Osteoblast (primary cell): Measurements from ENCODE around the gene CUX1. TPM values are rescaled to one million over a fixed set of nuclear protein-coding genes. Genes with fewer than 3 reads are reported as not detected.
"Not testable (repeated sequence)": the region's sequence is repeated elsewhere in the genome, so short reads cannot be mapped to it uniquely, and the experiment has no call there.

Experiments used
- DNase-seq: peaks from one replicate; pipeline ENCODE4 v3.0.0; 2011; ENCODE audit warnings: low spot score, mixed read lengths; ENCODE audit not compliant: insufficient read length; ENCODE audit errors: missing footprints
- H2AFZ ChIP-seq: 2 replicates; pipeline ENCODE4 v1.6.0; 2011; ENCODE audit warnings: mild to moderate bottlenecking, low read length
- H3K27ac ChIP-seq: 2 replicates; pipeline ENCODE4 v1.5.1; 2011; ENCODE audit warnings: mild to moderate bottlenecking, low read depth, low read length, moderate library complexity
- H3K27me3 ChIP-seq: 2 replicates; pipeline ENCODE4 v1.6.0; 2012; ENCODE audit warnings: mild to moderate bottlenecking, control low read depth, inconsistent platforms, low read length, moderate library complexity; ENCODE audit not compliant: insufficient read depth
- H3K36me3 ChIP-seq: 2 replicates; pipeline ENCODE4 v1.5.1; 2011; ENCODE audit warnings: mild to moderate bottlenecking, low read length, control low read depth, moderate library complexity; ENCODE audit not compliant: insufficient read depth
- H3K4me1 ChIP-seq: 2 replicates; pipeline ENCODE4 v1.5.1; 2011; ENCODE audit warnings: mild to moderate bottlenecking, low read length, control low read depth, moderate library complexity; ENCODE audit not compliant: insufficient read depth
- H3K4me2 ChIP-seq: 2 replicates; pipeline ENCODE4 v1.6.0; 2011; ENCODE audit warnings: mild to moderate bottlenecking, low read length; ENCODE audit not compliant: insufficient read depth
- H3K4me3 ChIP-seq: fragments of 200-600 bp; sonication (generic); 3 replicates; pipeline ENCODE4 v1.5.1; 2012; ENCODE audit warnings: mild to moderate bottlenecking, low read length, inconsistent platforms; ENCODE audit not compliant: insufficient read depth
- H3K79me2 ChIP-seq: 2 replicates; pipeline ENCODE4 v1.6.0; 2012; ENCODE audit warnings: mild to moderate bottlenecking, low read length, control low read depth, inconsistent platforms; ENCODE audit not compliant: insufficient read depth
- H3K9me3 ChIP-seq: 2 replicates; pipeline ENCODE4 v1.5.1; 2011; ENCODE audit warnings: low read depth, low read length, control low read depth
- H4K20me1 ChIP-seq: 2 replicates; pipeline ENCODE4 v1.6.0; 2012; ENCODE audit warnings: mild to moderate bottlenecking, low read length, control low read depth; ENCODE audit not compliant: insufficient read depth
- CTCF ChIP-seq: IDR thresholded peaks from 2 replicates; pipeline ENCODE4 v1.5.1; 2011; ENCODE audit warnings: mild to moderate bottlenecking, low read depth, low read length, moderate library complexity; ENCODE audit errors: extremely low read depth
- total RNA-seq: library from RNA; depleted of rRNA; stranded (reverse); fragments of >200 nt; gene quantifications from 2 replicates; pipeline ENCODE4 v1.2.3, GENCODE V29; 2012

Gene CUX1
- total RNA-seq, 1 donor, result 41.6 TPM

DNA sequence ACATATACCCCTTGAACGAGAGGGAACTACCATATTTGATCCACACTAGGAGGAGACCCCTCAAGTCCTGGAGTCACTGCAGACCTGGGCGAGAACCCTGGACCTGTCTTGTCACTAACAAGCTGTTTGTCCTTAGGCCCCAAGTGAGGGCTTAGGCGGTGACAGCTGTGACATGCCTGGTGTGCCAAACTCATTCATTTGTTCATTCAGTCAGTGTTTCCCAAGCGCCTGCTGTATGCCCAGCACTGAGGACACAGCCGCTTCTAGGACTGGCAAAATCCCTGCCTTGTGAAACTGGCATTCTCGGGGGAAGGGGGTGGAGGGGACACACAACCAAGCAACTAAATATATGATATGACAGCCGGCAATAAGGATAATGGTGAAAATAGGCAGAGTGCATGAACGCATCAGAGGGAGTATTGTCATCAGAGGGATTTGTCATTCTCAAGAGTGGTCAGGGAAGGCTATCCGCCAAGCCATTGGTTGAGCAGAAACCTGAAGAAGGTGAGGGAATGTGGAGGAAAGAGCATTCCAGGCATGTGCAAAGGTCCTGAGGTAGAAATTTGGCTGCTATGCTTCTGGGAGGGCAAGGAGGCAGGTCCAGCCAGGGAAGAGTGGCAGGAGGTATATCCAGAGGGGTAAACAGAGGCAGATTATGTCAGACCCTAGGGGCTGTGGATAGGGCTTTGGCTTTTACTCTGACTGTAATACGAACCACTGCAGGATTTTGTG lies 480.2 kb downstream of the CUX1 start:
- H3K4me2 ChIP-seq, result no peak overlapping the region
- no peaks in the 10 kb centered on the region for H3K36me3 ChIP-seq
- no peak for TF ChIP-seq CTCF
- H3K27me3 ChIP-seq, result no peaks in the 10 kb centered on the region
- DNase-seq, result no peak
- no peaks in the 10 kb centered on the region for H3K4me1 ChIP-seq
- H4K20me1 ChIP-seq, result peaks cover 3% of the 10 kb centered on the region
- H3K79me2 ChIP-seq, result no peaks in the 10 kb centered on the region
- no peak overlapping the region for H2AFZ ChIP-seq
- no peak overlapping the region for H3K27ac ChIP-seq
- H3K4me3 ChIP-seq, result no peak overlapping the region
- H3K9me3 ChIP-seq, result no peaks in the 10 kb centered on the region

DNA sequence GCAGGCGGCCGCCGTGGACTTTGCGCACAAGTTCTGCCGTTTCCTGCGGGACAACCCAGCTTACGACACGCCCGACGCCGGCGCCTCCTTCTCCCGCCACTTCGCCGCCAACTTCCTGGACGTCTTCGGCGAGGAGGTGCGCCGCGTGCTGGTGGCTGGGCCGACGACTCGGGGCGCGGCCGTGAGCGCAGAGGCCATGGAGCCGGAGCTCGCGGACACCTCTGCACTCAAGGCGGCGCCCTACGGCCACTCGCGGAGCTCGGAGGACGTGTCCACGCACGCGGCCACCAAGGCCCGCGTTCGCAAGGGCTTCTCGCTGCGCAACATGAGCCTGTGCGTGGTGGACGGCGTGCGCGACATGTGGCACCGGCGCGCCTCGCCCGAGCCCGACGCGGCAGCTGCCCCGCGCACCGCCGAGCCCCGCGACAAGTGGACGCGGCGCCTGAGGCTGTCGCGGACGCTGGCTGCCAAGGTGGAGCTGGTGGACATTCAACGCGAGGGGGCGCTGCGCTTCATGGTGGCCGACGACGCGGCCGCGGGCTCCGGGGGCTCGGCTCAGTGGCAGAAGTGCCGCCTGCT lies 483.3 kb downstream of the CUX1 start:
- no peak for TF ChIP-seq CTCF
- Histone ChIP-seq H3K27me3 (no peaks in the 10 kb centered on the region), H3K4me3 (no peak overlapping the region), H3K4me2 (no peak overlapping the region), H2AFZ (no peak overlapping the region), H3K79me2 (no peaks in the 10 kb centered on the region), H4K20me1 (no peaks in the 10 kb centered on the region), H3K9me3 (no peaks in the 10 kb centered on the region), H3K4me1 (no peaks in the 10 kb centered on the region), H3K36me3 (no peaks in the 10 kb centered on the region), H3K27ac (no peak overlapping the region)
- peak; percentile 23 for DNase-seq

- not testable (repeated sequence) for H3K4me3 ChIP-seq, H3K36me3 ChIP-seq, DNase-seq, H3K27ac ChIP-seq, H3K4me2 ChIP-seq, H3K27me3 ChIP-seq, H2AFZ ChIP-seq, H4K20me1 ChIP-seq, H3K79me2 ChIP-seq, H3K4me1 ChIP-seq, H3K9me3 ChIP-seq
These were observed 483.9 kb downstream of the CUX1 start for GRCh38 chr7:102301367-102301766.

DNA sequence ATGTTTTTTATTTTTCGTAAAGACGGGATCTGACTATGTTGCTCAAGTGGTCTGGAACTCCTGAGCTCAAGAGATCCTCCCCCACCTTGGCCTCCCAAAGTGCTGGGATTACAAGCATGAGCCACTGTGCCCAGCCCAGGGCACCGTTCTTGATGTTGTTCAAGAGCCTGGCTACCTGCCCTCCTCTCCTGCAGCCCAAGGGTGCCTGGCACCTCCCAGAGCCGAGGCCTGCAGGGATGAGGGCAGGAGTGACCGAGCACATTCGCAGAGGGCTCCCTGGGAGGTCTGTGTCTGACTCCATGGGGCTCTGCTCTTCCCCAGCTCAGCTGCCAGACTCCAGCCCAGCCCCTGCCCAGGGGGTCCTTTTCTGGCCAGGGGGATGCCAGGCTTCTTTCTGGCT lies 484.6 kb downstream of the CUX1 start:
- no peaks in the 10 kb centered on the region for H3K27me3 ChIP-seq
- H3K9me3 ChIP-seq, result no peaks in the 10 kb centered on the region
- H3K36me3 ChIP-seq, result no peaks in the 10 kb centered on the region
- H3K27ac ChIP-seq, result no peak overlapping the region
- H3K4me3 ChIP-seq, result no peak overlapping the region
- no peaks in the 10 kb centered on the region for H4K20me1 ChIP-seq
- DNase-seq, result peak; percentile 41
- no peak overlapping the region for H3K4me2 ChIP-seq
- no peaks in the 10 kb centered on the region for H3K79me2 ChIP-seq
- H2AFZ ChIP-seq, result no peak overlapping the region
- peaks cover 5% of the 10 kb centered on the region for H3K4me1 ChIP-seq
- no peak for TF ChIP-seq CTCF
